Measurements from ENCODE around the gene SDE2. TPM values are rescaled to one million over a fixed set of nuclear protein-coding genes. Genes with fewer than 3 reads are reported as not detected.
A peak's percentile ranks its signal among the peaks of the same experiment; 100 is the strongest.

Gene SDE2

GRCh38 chr1:225933072-225933471 lies 66.1 kb downstream of the SDE2 start:
- Histone ChIP-seq H3K9ac (ENCODE audit: low read length) (no peak overlapping the region), H3K4me3 (ENCODE audit: insufficient read depth in 1 of 2, low read depth in 1 of 2, low read length in 2 of 2) (no peak overlapping the region), H3K23ac (ENCODE audit: low read length in 2 of 2) (no peak overlapping the region), H3K27ac (ENCODE audit: low read length, poor library complexity, severe bottlenecking) (no peak overlapping the region), H3K14ac (ENCODE audit: low read length in 2 of 2) (no peak overlapping the region), H2BK120ac (ENCODE audit: low read depth, low read length) (no peak overlapping the region), H3K36me3 (ENCODE audit: control insufficient read depth in 1 of 2, insufficient read depth in 2 of 2, low read depth in 1 of 2, low read length in 2 of 2) (no peaks in the 10 kb centered on the region), H2AK5ac (ENCODE audit: low read length, severe bottlenecking) (no peak overlapping the region), H3K4me2 (ENCODE audit: low read length, poor library complexity, severe bottlenecking) (no peak overlapping the region), H3K9me3 (ENCODE audit: control insufficient read depth, low read length) (no peaks in the 10 kb centered on the region), H3K27me3 (ENCODE audit: control insufficient read depth in 1 of 2, insufficient read depth in 1 of 2, low read length in 2 of 2) (no peaks in the 10 kb centered on the region), H2AFZ (ENCODE audit: low read depth, low read length) (no peak overlapping the region), H4K8ac (ENCODE audit: low read length) (no peak overlapping the region), H3K79me1 (replicated peaks; ENCODE audit: low read length, poor library complexity, severe bottlenecking) (no peaks in the 10 kb centered on the region), H3K18ac (ENCODE audit: low read depth in 1 of 2, low read length in 2 of 2) (no peak overlapping the region), H2BK15ac (ENCODE audit: low read depth, poor library complexity, severe bottlenecking) (no peak overlapping the region), H2BK12ac (ENCODE audit: low read length in 2 of 2) (no peak overlapping the region), H3K4me1 (ENCODE audit: control insufficient read depth, insufficient read depth, low read depth, low read length) (no peaks in the 10 kb centered on the region), H4K91ac (ENCODE audit: low read length) (no peak overlapping the region), H2BK5ac (ENCODE audit: low read depth, low read length, poor library complexity, severe bottlenecking) (no peak overlapping the region), H3K4ac (ENCODE audit: low read depth in 1 of 2, low read length in 2 of 2) (no peak overlapping the region)
- 100% methylated on average over 2 of the region's 2 CpGs for WGBS
- DNase-seq = peak; percentile 42

Small RNA genes lying within 50 kb of the gene (small RNA-seq; reads per million reads assigned to genes)
- gene AL117348.1 (ENCODE audit: low read depth) (not detected), gene NDUFA3P3 (ENCODE audit: low read depth) (not detected)
